Mesenchymal stem cell (in vitro differentiated cells and primary cell): ENCODE results near the gene FLRT1.

Experiments
- DNase-seq: peaks from one replicate; pipeline ENCODE4 v3.0.0-alpha.2; 2013
- H2AFZ ChIP-seq: one replicate; pipeline ENCODE4 v1.6.1; 2013; ENCODE audit warnings: low read depth, mild to moderate bottlenecking, control low read depth, inconsistent platforms, low read length, moderate library complexity
- H2AK5ac ChIP-seq: 2 replicates; pipeline ENCODE4 v1.6.1; 2013; ENCODE audit warnings: low read length, moderate library complexity, mild to moderate bottlenecking, inconsistent platforms; ENCODE audit not compliant: severe bottlenecking
- H2BK120ac ChIP-seq: one replicate; pipeline ENCODE4 v1.6.1; 2013; ENCODE audit warnings: low read depth, mild to moderate bottlenecking, inconsistent platforms, low read length, moderate library complexity
- H2BK12ac ChIP-seq, 2 experiments: one replicate each; pipeline ENCODE4 v1.6.1; 2013; ENCODE audit warnings: inconsistent platforms in 2 of 2, low read length in 2 of 2, mild to moderate bottlenecking in 2 of 2, moderate library complexity in 2 of 2, control low read depth in 1 of 2
- H2BK15ac ChIP-seq: one replicate; pipeline ENCODE4 v1.6.1; 2013; ENCODE audit warnings: mild to moderate bottlenecking, low read depth, inconsistent platforms; ENCODE audit not compliant: poor library complexity, severe bottlenecking
- H2BK5ac ChIP-seq: 2 replicates; pipeline ENCODE4 v1.6.1; 2013; ENCODE audit warnings: low read depth, mild to moderate bottlenecking, low read length, control low read depth, inconsistent platforms; ENCODE audit not compliant: poor library complexity, severe bottlenecking
- H3K14ac ChIP-seq, 2 experiments: one replicate each; pipeline ENCODE4 v1.6.1; 2013; ENCODE audit warnings: inconsistent platforms in 2 of 2, low read length in 2 of 2, control low read depth in 1 of 2, mild to moderate bottlenecking in 1 of 2, moderate library complexity in 1 of 2
- H3K18ac ChIP-seq, 2 experiments: one replicate each; pipeline ENCODE4 v1.6.1; 2013; ENCODE audit warnings: inconsistent platforms in 2 of 2, low read length in 2 of 2, control low read depth in 1 of 2, low read depth in 1 of 2, mild to moderate bottlenecking in 1 of 2
- H3K23ac ChIP-seq, 2 experiments: one replicate each; pipeline ENCODE4 v1.6.1; 2013; ENCODE audit warnings: inconsistent platforms in 2 of 2, low read length in 2 of 2, mild to moderate bottlenecking in 2 of 2, moderate library complexity in 2 of 2, control low read depth in 1 of 2
- H3K27ac ChIP-seq: 2 replicates; pipeline ENCODE4 v1.5.1; 2013; ENCODE audit warnings: mild to moderate bottlenecking, moderate library complexity, low read length, control low read depth, inconsistent platforms; ENCODE audit not compliant: poor library complexity, severe bottlenecking
- H3K27me3 ChIP-seq, 2 experiments: 2 replicates each; pipeline versions ENCODE4 v1.6.1 to v1.7.0; 2013; ENCODE audit warnings: low read length in 2 of 2, mild to moderate bottlenecking in 2 of 2, moderate library complexity in 2 of 2, control low read depth in 1 of 2, inconsistent platforms in 1 of 2; ENCODE audit not compliant: control insufficient read depth in 1 of 2, insufficient read depth in 1 of 2
- H3K36me3 ChIP-seq, 2 experiments: 2 replicates each; pipeline versions ENCODE4 v1.6.1 to v1.7.0; 2013; ENCODE audit warnings: low read length in 2 of 2, control low read depth in 1 of 2, inconsistent platforms in 1 of 2, low read depth in 1 of 2, mild to moderate bottlenecking in 1 of 2; ENCODE audit not compliant: insufficient read depth in 2 of 2, control insufficient read depth in 1 of 2
- H3K4ac ChIP-seq, 2 experiments: one replicate each; pipeline ENCODE4 v1.6.1; 2013; ENCODE audit warnings: inconsistent platforms in 2 of 2, low read length in 2 of 2, mild to moderate bottlenecking in 2 of 2, moderate library complexity in 2 of 2, control low read depth in 1 of 2, low read depth in 1 of 2
- H3K4me1 ChIP-seq: 2 replicates; pipeline ENCODE4 v1.6.1; 2013; ENCODE audit warnings: low read depth, low read length, control low read depth; ENCODE audit not compliant: control insufficient read depth, insufficient read depth
- H3K4me2 ChIP-seq: 2 replicates; pipeline ENCODE4 v1.6.1; 2013; ENCODE audit warnings: low read length, mild to moderate bottlenecking, inconsistent platforms; ENCODE audit not compliant: poor library complexity, severe bottlenecking
- H3K4me3 ChIP-seq, 2 experiments: 2 replicates each; pipeline versions ENCODE4 v1.5.1 to v1.7.0; 2013; ENCODE audit warnings: low read length in 2 of 2, mild to moderate bottlenecking in 2 of 2, control low read depth in 1 of 2, low read depth in 1 of 2; ENCODE audit not compliant: insufficient read depth in 1 of 2
- H3K79me1 ChIP-seq: replicated peaks from 2 replicates; pipeline ENCODE4 v1.6.1; 2013; ENCODE audit warnings: mild to moderate bottlenecking, control low read depth, low read length, inconsistent platforms; ENCODE audit not compliant: poor library complexity, severe bottlenecking
- H3K9ac ChIP-seq: 2 replicates; pipeline ENCODE4 v1.7.0; 2013; ENCODE audit warnings: mild to moderate bottlenecking, low read length, moderate library complexity
- H3K9me3 ChIP-seq: 2 replicates; pipeline ENCODE4 v1.7.0; 2013; ENCODE audit warnings: mild to moderate bottlenecking, low read length; ENCODE audit not compliant: control insufficient read depth
- H4K8ac ChIP-seq: one replicate; pipeline ENCODE4 v1.6.1; 2013; ENCODE audit warnings: inconsistent platforms, mild to moderate bottlenecking, low read length, moderate library complexity
- H4K91ac ChIP-seq: one replicate; pipeline ENCODE4 v1.6.1; 2013; ENCODE audit warnings: mild to moderate bottlenecking, low read length, inconsistent platforms
- WGBS: methylation state at CpG from one replicate; pipeline ENCODE4 v1.1.7; 2013; ENCODE audit warnings: mixed read lengths; 5-methylcytosine and 5-hydroxymethylcytosine counted together

The FLRT1 gene

GRCh38 chr11:64036087-64037026, 626 bp downstream of the FLRT1 start:
- no peak overlapping the region for H3K18ac ChIP-seq
- H3K4me2 ChIP-seq, result peak overlapping the region; percentile 92
- H3K4ac ChIP-seq, result no peak overlapping the region
- peak; percentile 54 for DNase-seq
- H3K27me3 ChIP-seq, result peaks cover 48 to 66% of the 10 kb centered on the region in 2 experiments
- no peaks in the 10 kb centered on the region for H3K9me3 ChIP-seq
- H3K23ac ChIP-seq, result peak overlapping the region in 1 of 2 experiments; percentile 26
- no peak overlapping the region for H2BK5ac ChIP-seq
- no peak overlapping the region for H2AFZ ChIP-seq
- H3K14ac ChIP-seq, result no peak overlapping the region
- H2BK12ac ChIP-seq, result no peak overlapping the region
- peak overlapping the region; percentile 30 for H2BK120ac ChIP-seq
- peak overlapping the region; percentile 29 to 63 for H3K4me3 ChIP-seq
- WGBS, result 3% methylated on average over 61 of the region's 85 CpGs
- no peaks in the 10 kb centered on the region for H3K36me3 ChIP-seq
- H2BK15ac ChIP-seq, result no peak overlapping the region
- H3K27ac ChIP-seq, result no peak overlapping the region
- H3K9ac ChIP-seq, result no peak overlapping the region
- H4K91ac ChIP-seq, result no peak overlapping the region
- H2AK5ac ChIP-seq, result no peak overlapping the region
- peaks cover 31% of the 10 kb centered on the region for H3K4me1 ChIP-seq
- no peak overlapping the region for H4K8ac ChIP-seq
- H3K79me1 ChIP-seq, result no peaks in the 10 kb centered on the region

GRCh38 chr11:64037027-64037634, 1.4 kb downstream of the FLRT1 start:
- peak overlapping the region in 1 of 2 experiments; percentile 26 for H3K23ac ChIP-seq
- no peak overlapping the region for H4K91ac ChIP-seq
- no peak overlapping the region for H3K4me3 ChIP-seq
- H3K36me3 ChIP-seq, result no peaks in the 10 kb centered on the region
- H4K8ac ChIP-seq, result no peak overlapping the region
- no peak overlapping the region for H2BK15ac ChIP-seq
- WGBS, result 29% methylated on average over 18 of the region's 23 CpGs
- H3K27ac ChIP-seq, result no peak overlapping the region
- no peak overlapping the region for H3K9ac ChIP-seq
- peak overlapping the region; percentile 92 for H3K4me2 ChIP-seq
- H2AK5ac ChIP-seq, result no peak overlapping the region
- H3K4ac ChIP-seq, result no peak overlapping the region
- DNase-seq, result no peak
- no peaks in the 10 kb centered on the region for H3K9me3 ChIP-seq
- peaks cover 25% of the 10 kb centered on the region for H3K4me1 ChIP-seq
- H3K79me1 ChIP-seq, result no peaks in the 10 kb centered on the region
- no peak overlapping the region for H3K18ac ChIP-seq
- no peak overlapping the region for H2BK120ac ChIP-seq
- no peak overlapping the region for H3K14ac ChIP-seq
- H2BK5ac ChIP-seq, result no peak overlapping the region
- no peak overlapping the region for H2AFZ ChIP-seq
- H2BK12ac ChIP-seq, result no peak overlapping the region
- H3K27me3 ChIP-seq, result peaks cover 47 to 66% of the 10 kb centered on the region in 2 experiments

GRCh38 chr11:64038500-64038899, 2.8 kb downstream of the FLRT1 start:
- no peak for DNase-seq
- no peak overlapping the region for H3K4me2 ChIP-seq
- H4K8ac ChIP-seq, result no peak overlapping the region
- no peak overlapping the region for H2AK5ac ChIP-seq
- no peak overlapping the region for H3K4me3 ChIP-seq
- H3K27me3 ChIP-seq, result peaks cover 36 to 66% of the 10 kb centered on the region in 2 experiments
- H2BK15ac ChIP-seq, result no peak overlapping the region
- no peak overlapping the region for H3K27ac ChIP-seq
- H2BK120ac ChIP-seq, result no peak overlapping the region
- no peak overlapping the region for H4K91ac ChIP-seq
- no peak overlapping the region for H3K4ac ChIP-seq
- no peak overlapping the region for H2BK12ac ChIP-seq
- no peak overlapping the region for H3K18ac ChIP-seq
- no peak overlapping the region for H3K23ac ChIP-seq
- H3K36me3 ChIP-seq, result no peaks in the 10 kb centered on the region
- WGBS, result 89% methylated on average over 4 of the region's 4 CpGs
- H2BK5ac ChIP-seq, result no peak overlapping the region
- H3K9me3 ChIP-seq, result no peaks in the 10 kb centered on the region
- no peak overlapping the region for H2AFZ ChIP-seq
- H3K4me1 ChIP-seq, result peaks cover 18% of the 10 kb centered on the region
- H3K9ac ChIP-seq, result no peak overlapping the region
- H3K79me1 ChIP-seq, result no peaks in the 10 kb centered on the region
- H3K14ac ChIP-seq, result no peak overlapping the region

- Histone ChIP-seq H4K91ac (no peak overlapping the region), H3K18ac (no peak overlapping the region), H2BK120ac (no peak overlapping the region), H3K23ac (no peak overlapping the region), H4K8ac (no peak overlapping the region), H3K4me3 (no peak overlapping the region), H3K14ac (no peak overlapping the region), H2BK12ac (no peak overlapping the region), H3K79me1 (no peaks in the 10 kb centered on the region), H3K36me3 (no peaks in the 10 kb centered on the region), H2AFZ (no peak overlapping the region), H3K4me2 (no peak overlapping the region), H3K27ac (no peak overlapping the region), H2BK5ac (no peak overlapping the region), H3K4ac (no peak overlapping the region), H3K27me3 (peaks cover 31 to 61% of the 10 kb centered on the region in 2 experiments), H3K4me1 (peaks cover 18% of the 10 kb centered on the region), H3K9ac (no peak overlapping the region), H2AK5ac (no peak overlapping the region), H3K9me3 (no peaks in the 10 kb centered on the region), H2BK15ac (no peak overlapping the region)
- 84% methylated on average over 16 of the region's 16 CpGs for WGBS
- DNase-seq, result no peak
Measured at GRCh38 chr11:64039012-64039665, 3.4 kb downstream of the FLRT1 start.
